ENCODE results near the gene TM9SF3.

The TM9SF3 gene

GRCh38 chr10:96524741-96525140, 62.1 kb downstream of the TM9SF3 start:
- Histone ChIP-seq H3F3A (ENCODE audit: insufficient read depth, low read length) (no peaks in the 10 kb centered on the region), H3K79me2 (ENCODE audit: low read length) (no peaks in the 10 kb centered on the region), H3K36me3 (replicated peaks; ENCODE audit: insufficient read depth, low read length) (peaks cover 8% of the 10 kb centered on the region; the same call in 1 of the 2 replicates), H3K9me3 (replicated peaks; ENCODE audit: insufficient read depth, low read length) (no peaks in the 10 kb centered on the region), H3K9me2 (replicated peaks; ENCODE audit: insufficient read depth, low read length) (no peaks in the 10 kb centered on the region), H4K20me1 (ENCODE audit: insufficient read depth, low read length) (no peaks in the 10 kb centered on the region; the same call in 1 of the 2 replicates), H3K4me3 (ENCODE audit: low read length) (no peak overlapping the region), H3K27ac (ENCODE audit: low read length) (no peak overlapping the region), H2AFZ (ENCODE audit: low read length) (no peak overlapping the region), H3K27me3 (replicated peaks; ENCODE audit: insufficient read depth, low read length) (no peaks in the 10 kb centered on the region), H3K9ac (ENCODE audit: low read length) (no peak overlapping the region), H3K4me2 (ENCODE audit: low read depth, low read length) (no peak overlapping the region), H3K4me1 (ENCODE audit: low read length) (no peaks in the 10 kb centered on the region)
- DNase-seq, result no peak
- TF ChIP-seq EZH2 (optimal IDR thresholded peaks at IDR 0.05; ENCODE audit: low read depth, low read length) (no peak), EZH2phosphoT487 (IDR thresholded peaks at IDR 0.05; ENCODE audit: low read length) (no peak)
- TF ChIP-seq, protein P1, sequence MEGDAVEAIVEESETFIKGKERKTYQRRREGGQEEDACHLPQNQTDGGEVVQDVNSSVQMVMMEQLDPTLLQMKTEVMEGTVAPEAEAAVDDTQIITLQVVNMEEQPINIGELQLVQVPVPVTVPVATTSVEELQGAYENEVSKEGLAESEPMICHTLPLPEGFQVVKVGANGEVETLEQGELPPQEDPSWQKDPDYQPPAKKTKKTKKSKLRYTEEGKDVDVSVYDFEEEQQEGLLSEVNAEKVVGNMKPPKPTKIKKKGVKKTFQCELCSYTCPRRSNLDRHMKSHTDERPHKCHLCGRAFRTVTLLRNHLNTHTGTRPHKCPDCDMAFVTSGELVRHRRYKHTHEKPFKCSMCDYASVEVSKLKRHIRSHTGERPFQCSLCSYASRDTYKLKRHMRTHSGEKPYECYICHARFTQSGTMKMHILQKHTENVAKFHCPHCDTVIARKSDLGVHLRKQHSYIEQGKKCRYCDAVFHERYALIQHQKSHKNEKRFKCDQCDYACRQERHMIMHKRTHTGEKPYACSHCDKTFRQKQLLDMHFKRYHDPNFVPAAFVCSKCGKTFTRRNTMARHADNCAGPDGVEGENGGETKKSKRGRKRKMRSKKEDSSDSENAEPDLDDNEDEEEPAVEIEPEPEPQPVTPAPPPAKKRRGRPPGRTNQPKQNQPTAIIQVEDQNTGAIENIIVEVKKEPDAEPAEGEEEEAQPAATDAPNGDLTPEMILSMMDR (IDR thresholded peaks at IDR 0.05; ENCODE audit: low read length), result no peak

DNA sequence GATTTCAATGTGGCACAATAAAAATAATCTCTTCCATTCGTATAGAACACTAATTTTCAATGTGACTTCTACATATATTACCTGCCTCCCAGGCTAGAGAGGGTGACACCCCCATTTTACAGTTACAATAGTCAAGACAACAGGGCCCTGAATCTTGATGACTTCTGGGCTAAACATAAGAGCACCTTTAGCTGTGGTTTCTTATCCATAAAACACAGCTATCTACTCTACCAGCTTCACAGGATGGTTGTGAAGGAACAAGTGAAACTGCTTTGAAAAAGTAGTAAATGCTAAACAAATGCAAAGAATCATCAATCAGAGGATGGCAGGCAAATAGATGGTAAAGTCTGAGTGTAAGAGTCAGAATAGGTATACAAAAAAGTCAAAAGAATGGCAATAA, 69.5 kb downstream of the TM9SF3 start:
- no peak overlapping the region for H3K4me3 ChIP-seq (ENCODE audit: low read length)
- H3K36me3 ChIP-seq (replicated peaks; ENCODE audit: insufficient read depth, low read length), result peaks cover 4% of the 10 kb centered on the region; the same call in 1 of the 2 replicates
- no peaks in the 10 kb centered on the region for H3K9me2 ChIP-seq (replicated peaks; ENCODE audit: insufficient read depth, low read length)
- no peak overlapping the region for H3K9ac ChIP-seq (ENCODE audit: low read length)
- H3F3A ChIP-seq (ENCODE audit: insufficient read depth, low read length), result peaks cover 17% of the 10 kb centered on the region; the same call in 1 of the 2 replicates
- no peak for DNase-seq
- no peaks in the 10 kb centered on the region for H3K79me2 ChIP-seq (ENCODE audit: low read length)
- no peak for TF ChIP-seq EZH2 (optimal IDR thresholded peaks at IDR 0.05; ENCODE audit: low read depth, low read length)
- TF ChIP-seq, protein P1 (IDR thresholded peaks at IDR 0.05; ENCODE audit: low read length), result no peak
- no peak for TF ChIP-seq EZH2phosphoT487 (IDR thresholded peaks at IDR 0.05; ENCODE audit: low read length)
- H3K27ac ChIP-seq (ENCODE audit: low read length), result no peak overlapping the region
- no peak overlapping the region for H2AFZ ChIP-seq (ENCODE audit: low read length)
- peaks cover 10% of the 10 kb centered on the region for H3K27me3 ChIP-seq (replicated peaks; ENCODE audit: insufficient read depth, low read length)
- H4K20me1 ChIP-seq (ENCODE audit: insufficient read depth, low read length), result no peaks in the 10 kb centered on the region
- H3K4me2 ChIP-seq (ENCODE audit: low read depth, low read length), result no peak overlapping the region
- peaks cover 13% of the 10 kb centered on the region for H3K4me1 ChIP-seq (ENCODE audit: low read length)
- no peaks in the 10 kb centered on the region for H3K9me3 ChIP-seq (replicated peaks; ENCODE audit: insufficient read depth, low read length)

- H3K27ac ChIP-seq (ENCODE audit: low read length), result no peak overlapping the region
- H3K9me3 ChIP-seq (replicated peaks; ENCODE audit: insufficient read depth, low read length), result no peaks in the 10 kb centered on the region
- DNase-seq, result no peak
- H3K4me2 ChIP-seq (ENCODE audit: low read depth, low read length), result no peak overlapping the region
- H3K36me3 ChIP-seq (replicated peaks; ENCODE audit: insufficient read depth, low read length), result 0 out of 2 replicates have a peak, but pooled peaks cover 2% of the 10 kb centered on the region
- H3K79me2 ChIP-seq (ENCODE audit: low read length), result no peaks in the 10 kb centered on the region
- no peak overlapping the region for H2AFZ ChIP-seq (ENCODE audit: low read length)
- H3K27me3 ChIP-seq (replicated peaks; ENCODE audit: insufficient read depth, low read length), result peaks cover 15% of the 10 kb centered on the region
- H3F3A ChIP-seq (ENCODE audit: insufficient read depth, low read length), result peaks cover 17% of the 10 kb centered on the region; the same call in 1 of the 2 replicates
- TF ChIP-seq, protein P1 (IDR thresholded peaks at IDR 0.05; ENCODE audit: low read length), result no peak
- TF ChIP-seq EZH2 (optimal IDR thresholded peaks at IDR 0.05; ENCODE audit: low read depth, low read length) (no peak), EZH2phosphoT487 (IDR thresholded peaks at IDR 0.05; ENCODE audit: low read length) (no peak)
- H4K20me1 ChIP-seq (ENCODE audit: insufficient read depth, low read length), result no peaks in the 10 kb centered on the region
- no peak overlapping the region for H3K9ac ChIP-seq (ENCODE audit: low read length)
- no peaks in the 10 kb centered on the region for H3K9me2 ChIP-seq (replicated peaks; ENCODE audit: insufficient read depth, low read length)
- no peak overlapping the region for H3K4me3 ChIP-seq (ENCODE audit: low read length)
- peaks cover 13% of the 10 kb centered on the region for H3K4me1 ChIP-seq (ENCODE audit: low read length)
Observed at GRCh38 chr10:96516337-96516736, 70.5 kb downstream of the TM9SF3 start.

Data from MM.1S (cell line).